Astrocyte (in vitro differentiated cells and primary cell): Measurements from ENCODE around the gene CIDEA. TPM values are rescaled to one million over a fixed set of nuclear protein-coding genes. Genes with fewer than 3 reads are reported as not detected.

Experiments used
- DNase-seq: peaks from one replicate; pipeline ENCODE4 v3.0.0-alpha.2; 2010; ENCODE audit warnings: low read depth
- FAIRE-seq: peaks from 2 replicates; lab custom pipeline; 2011; peaks lifted over from hg19 to GRCh38; lab: Jason Lieb, UNC
- H2AFZ ChIP-seq: 2 replicates; pipeline ENCODE4 v1.6.0; 2012; ENCODE audit warnings: low read depth, low read length, inconsistent platforms
- H3K27ac ChIP-seq: 2 replicates; pipeline ENCODE4 v1.5.1; 2011; ENCODE audit warnings: low read depth, low read length, inconsistent platforms
- H3K27me3 ChIP-seq: 2 replicates; pipeline ENCODE4 v1.6.0; 2011; ENCODE audit warnings: low read length, inconsistent platforms; ENCODE audit not compliant: insufficient read depth
- H3K36me3 ChIP-seq: 2 replicates; pipeline ENCODE4 v1.5.1; 2011; ENCODE audit warnings: low read length, inconsistent platforms; ENCODE audit not compliant: insufficient read depth
- H3K4me1 ChIP-seq: 2 replicates; pipeline ENCODE4 v1.5.1; 2011; ENCODE audit warnings: low read length, inconsistent platforms; ENCODE audit not compliant: insufficient read depth
- H3K4me2 ChIP-seq: 2 replicates; pipeline ENCODE4 v1.6.0; 2012; ENCODE audit warnings: low read length, inconsistent platforms
- H3K4me3 ChIP-seq: 2 replicates; pipeline ENCODE4 v1.5.1; 2011; ENCODE audit warnings: low read depth, mild to moderate bottlenecking, low read length, inconsistent platforms; ENCODE audit not compliant: insufficient read depth
- H3K79me2 ChIP-seq: 2 replicates; pipeline ENCODE4 v1.6.0; 2012; ENCODE audit warnings: mild to moderate bottlenecking, low read length, inconsistent platforms; ENCODE audit not compliant: insufficient read depth
- H3K9ac ChIP-seq: 2 replicates; pipeline ENCODE4 v1.6.0; 2012; ENCODE audit warnings: mild to moderate bottlenecking, low read length, inconsistent platforms
- H3K9me3 ChIP-seq: 2 replicates; pipeline ENCODE4 v1.5.1; 2012; ENCODE audit warnings: low read depth, mild to moderate bottlenecking, low read length, inconsistent platforms; ENCODE audit not compliant: insufficient read depth
- H4K20me1 ChIP-seq: 2 replicates; pipeline ENCODE4 v1.6.0; 2012; ENCODE audit warnings: low read length, inconsistent platforms; ENCODE audit not compliant: insufficient read depth
- H3K27ac Mint-ChIP-seq: one replicate; pipeline ENCODE4 v1.8.0; 2021; ENCODE audit warnings: mild to moderate bottlenecking, mixed read lengths; ENCODE audit not compliant: unreplicated experiment
- H3K27me3 Mint-ChIP-seq: one replicate; pipeline ENCODE4 v1.8.0; 2021; ENCODE audit warnings: low read depth, mixed read lengths; ENCODE audit not compliant: unreplicated experiment
- H3K36me3 Mint-ChIP-seq: one replicate; pipeline ENCODE4 v1.8.0; 2021; ENCODE audit warnings: low read depth, mixed read lengths; ENCODE audit not compliant: unreplicated experiment
- H3K4me1 Mint-ChIP-seq: one replicate; pipeline ENCODE4 v1.8.0; 2021; ENCODE audit warnings: low read depth, mixed read lengths; ENCODE audit not compliant: unreplicated experiment
- H3K4me3 Mint-ChIP-seq: one replicate; pipeline ENCODE4 v1.8.0; 2021; ENCODE audit warnings: mild to moderate bottlenecking, moderate library complexity, mixed read lengths; ENCODE audit not compliant: unreplicated experiment
- H3K9me3 Mint-ChIP-seq: one replicate; pipeline ENCODE4 v1.8.0; 2021; ENCODE audit warnings: mild to moderate bottlenecking, mixed read lengths; ENCODE audit not compliant: unreplicated experiment
- CTCF ChIP-seq: IDR thresholded peaks from 2 replicates; pipeline ENCODE4 v1.5.1; 2011; ENCODE audit warnings: low read depth, mild to moderate bottlenecking, inconsistent platforms, low read length, moderate library complexity; ENCODE audit not compliant: insufficient read depth
- EZH2 ChIP-seq: IDR thresholded peaks from 2 replicates; pipeline ENCODE4 v1.6.1; 2012; ENCODE audit warnings: mild to moderate bottlenecking, low read length, inconsistent platforms; ENCODE audit not compliant: insufficient read depth
- total RNA-seq: library from RNA; stranded (reverse); gene quantifications from 2 replicates; pipeline ENCODE4 v1.2.1, GENCODE V29; 2021

The CIDEA gene
- total RNA-seq, 1 donor from 2014 or later = 0.43 TPM

- DNase-seq (no peak), FAIRE-seq (no peak)
- Histone ChIP-seq H3K27me3 (no peaks in the 10 kb centered on the region), H3K27ac (no peak overlapping the region), H4K20me1 (peaks cover 6% of the 10 kb centered on the region), H3K4me3 (no peak overlapping the region), H2AFZ (no peak overlapping the region), H3K9me3 (no peaks in the 10 kb centered on the region), H3K36me3 (no peaks in the 10 kb centered on the region), H3K9ac (no peak overlapping the region), H3K4me1 (peaks cover 11% of the 10 kb centered on the region), H3K79me2 (peaks cover 17% of the 10 kb centered on the region), H3K4me2 (no peak overlapping the region)
- peaks cover 2% of the 10 kb centered on the region for H3K36me3 Mint-ChIP-seq
- H3K9me3 Mint-ChIP-seq = peaks cover 2% of the 10 kb centered on the region
- peaks cover 11% of the 10 kb centered on the region for H3K4me1 Mint-ChIP-seq
- H3K4me3 Mint-ChIP-seq = no peak overlapping the region
- peaks cover 8% of the 10 kb centered on the region for H3K27me3 Mint-ChIP-seq
- H3K27ac Mint-ChIP-seq = no peak overlapping the region
- TF ChIP-seq EZH2 (no peak), CTCF (no peak)
These were observed 47.3 kb downstream of the CIDEA start for GRCh38 chr18:12301263-12302005.

- no peak for TF ChIP-seq EZH2
- no peak for TF ChIP-seq CTCF
- no peaks in the 10 kb centered on the region for H3K9me3 ChIP-seq
These were observed 48.4 kb downstream of the CIDEA start for GRCh38 chr18:12302391-12303147.

More at GRCh38 chr18:12302391-12303147, 48.4 kb downstream of the CIDEA start:
- DNase-seq (no peak), FAIRE-seq (no peak)
- peaks cover 12% of the 10 kb centered on the region for H3K4me1 ChIP-seq
- H4K20me1 ChIP-seq = peaks cover 6% of the 10 kb centered on the region
- no peaks in the 10 kb centered on the region for H3K36me3 ChIP-seq
- H3K4me3 ChIP-seq = no peak overlapping the region
- H3K36me3 Mint-ChIP-seq = peaks cover 2% of the 10 kb centered on the region
- H3K27ac ChIP-seq = no peak overlapping the region
- no peaks in the 10 kb centered on the region for H3K27me3 ChIP-seq
- no peak overlapping the region for H3K4me2 ChIP-seq
- H3K9ac ChIP-seq = no peak overlapping the region
- peaks cover 2% of the 10 kb centered on the region for H3K9me3 Mint-ChIP-seq
- H3K27me3 Mint-ChIP-seq = peaks cover 8% of the 10 kb centered on the region
- no peak overlapping the region for H3K4me3 Mint-ChIP-seq
- peaks cover 28% of the 10 kb centered on the region for H3K79me2 ChIP-seq
- H3K27ac Mint-ChIP-seq = no peak overlapping the region
- H3K4me1 Mint-ChIP-seq = peaks cover 11% of the 10 kb centered on the region
- no peak overlapping the region for H2AFZ ChIP-seq
